CD14-positive monocyte (primary cell): ENCODE results near the gene PANX1. TPM values are rescaled to one million over a fixed set of nuclear protein-coding genes. Genes with fewer than 3 reads are reported as not detected.

Source experiments
- DNase-seq, 3 donors: peaks; one replicate each; pipeline ENCODE4 v3.0.0-alpha.2; 2011 to 2022
- H2AFZ ChIP-seq: 2 replicates; pipeline ENCODE4 v1.6.0; 2012; ENCODE audit warnings: mild to moderate bottlenecking, low read depth, low read length, inconsistent platforms; ENCODE audit not compliant: insufficient read depth, poor library complexity, severe bottlenecking
- H3K27ac ChIP-seq, 2 donors: 1 replicate in 1 of 2; 2 replicates in 1 of 2; pipeline ENCODE4 v1.5.1; 2012 to 2013; ENCODE audit warnings: low read length in 2 of 2, control low read depth in 1 of 2, inconsistent platforms in 1 of 2, low read depth in 1 of 2, mild to moderate bottlenecking in 1 of 2
- H3K27me3 ChIP-seq, 2 donors: one replicate each; pipeline versions ENCODE4 v1.6.0 to v1.6.1; 2011 to 2013; ENCODE audit warnings: low read length in 2 of 2; ENCODE audit not compliant: control insufficient read depth in 2 of 2, insufficient read depth in 2 of 2
- H3K36me3 ChIP-seq, 2 donors: replicated peaks in 1 of 2; 1 replicate in 1 of 2; 2 replicates in 1 of 2; pipeline versions ENCODE4 v1.5.1 to v1.6.1; 2012 to 2013; ENCODE audit warnings: low read length in 2 of 2, control low read depth in 1 of 2, inconsistent platforms in 1 of 2, mild to moderate bottlenecking in 1 of 2; ENCODE audit not compliant: insufficient read depth in 2 of 2, control insufficient read depth in 1 of 2
- H3K4me1 ChIP-seq, 2 donors: 1 replicate in 1 of 2; 2 replicates in 1 of 2; pipeline versions ENCODE4 v1.5.1 to v1.6.1; 2012 to 2013; ENCODE audit warnings: low read length in 2 of 2, control low read depth in 1 of 2, inconsistent platforms in 1 of 2, mild to moderate bottlenecking in 1 of 2, moderate library complexity in 1 of 2; ENCODE audit not compliant: insufficient read depth in 2 of 2, control insufficient read depth in 1 of 2
- H3K4me2 ChIP-seq: replicated peaks from 2 replicates; pipeline ENCODE3; 2012; ENCODE audit warnings: low read length, moderate library complexity, mild to moderate bottlenecking; ENCODE audit not compliant: poor library complexity, severe bottlenecking; ENCODE audit errors: extremely low read depth
- H3K4me3 ChIP-seq, 3 experiments: fragments of 200-600 bp in 1 of 3; sonication (generic) in 1 of 3; replicated peaks in 1 of 3; 1 replicate in 2 of 3; 2 replicates in 1 of 3; pipeline ENCODE4 v1.5.1; 2011 to 2013; ENCODE audit warnings: low read length in 3 of 3, mild to moderate bottlenecking in 3 of 3, control low read depth in 2 of 3, low read depth in 2 of 3, inconsistent platforms in 1 of 3, moderate library complexity in 1 of 3
- H3K79me2 ChIP-seq: 2 replicates; pipeline ENCODE4 v1.6.0; 2012; ENCODE audit warnings: mild to moderate bottlenecking, control low read depth, inconsistent platforms, low read length, moderate library complexity; ENCODE audit not compliant: insufficient read depth
- H3K9ac ChIP-seq: 2 replicates; pipeline ENCODE4 v1.6.0; 2017; ENCODE audit warnings: low read length, mild to moderate bottlenecking; ENCODE audit not compliant: insufficient read depth, poor library complexity, severe bottlenecking
- H3K9me3 ChIP-seq, 2 donors: replicated peaks in 1 of 2; 1 replicate in 1 of 2; 2 replicates in 1 of 2; pipeline versions ENCODE4 v1.5.1 to v1.6.1; 2012 to 2013; ENCODE audit warnings: low read length in 2 of 2, control low read depth in 1 of 2; ENCODE audit not compliant: control insufficient read depth in 1 of 2, insufficient read depth in 1 of 2
- H4K20me1 ChIP-seq: 2 replicates; pipeline ENCODE4 v1.6.0; 2012; ENCODE audit warnings: mild to moderate bottlenecking, low read length, control low read depth, moderate library complexity; ENCODE audit not compliant: insufficient read depth
- H3K27ac Mint-ChIP-seq, 7 donors: one replicate each; pipeline ENCODE4 v1.8.0; 2020; ENCODE audit warnings: mild to moderate bottlenecking in 7 of 7, mixed read lengths in 7 of 7, moderate library complexity in 6 of 7, inconsistent platforms in 2 of 7
- H3K27me3 Mint-ChIP-seq, 3 donors: one replicate each; pipeline ENCODE4 v1.8.0; 2021 to 2022; ENCODE audit warnings: low read depth in 3 of 3, mild to moderate bottlenecking in 3 of 3, mixed read lengths in 3 of 3, moderate library complexity in 3 of 3, inconsistent platforms in 1 of 3
- H3K36me3 Mint-ChIP-seq, 2 donors: one replicate each; pipeline ENCODE4 v1.8.0; 2020; ENCODE audit warnings: mixed read lengths in 2 of 2, inconsistent platforms in 1 of 2, mild to moderate bottlenecking in 1 of 2
- H3K4me1 Mint-ChIP-seq: one replicate; pipeline ENCODE4 v1.8.0; 2020; ENCODE audit warnings: mild to moderate bottlenecking, mixed read lengths
- H3K4me3 Mint-ChIP-seq, 2 donors: one replicate each; pipeline ENCODE4 v1.8.0; 2020; ENCODE audit warnings: mild to moderate bottlenecking in 2 of 2, mixed read lengths in 2 of 2, moderate library complexity in 1 of 2
- H3K9me3 Mint-ChIP-seq, 7 donors: one replicate each; pipeline ENCODE4 v1.8.0; 2020 to 2022; ENCODE audit warnings: mixed read lengths in 7 of 7, mild to moderate bottlenecking in 6 of 7, moderate library complexity in 6 of 7, inconsistent platforms in 2 of 7
- WGBS: methylation state at CpG from one replicate; pipeline ENCODE4 v1.1.5; 2013; ENCODE audit warnings: missing lambda C conversion rate; ENCODE audit not compliant: insufficient coverage; 5-methylcytosine and 5-hydroxymethylcytosine counted together
- intact Hi-C, 2 donors: fragments of 100-400 bp; cut with micrococcal nuclease; formaldehyde crosslinking; loops; one replicate each; pipeline versions ENCODE4 v1.15.0 to v1.15.1; 2023
- polyA plus RNA-seq, 3 donors: library from polyadenylated mRNA; depleted of rRNA in 1 of 3; unstranded in 2 of 3; stranded (reverse) in 1 of 3; fragments of 300-500 nt in 2 of 3; fragments of >200 nt in 1 of 3; fragmentation: Illumina TruSeq in 2 of 3; gene quantifications; 1 replicate in 2 of 3; 2 replicates in 1 of 3; pipeline ENCODE4 v1.2.3, GENCODE V29; 2012 to 2021
- TF ChIP-seq, protein P1 (sequence below): fragments of 200-600 bp; IDR thresholded peaks from one replicate; pipeline ENCODE4 v1.8.0; 2022; ENCODE audit warnings: antibody characterized with exemption, mild to moderate bottlenecking

The PANX1 gene
- polyA plus RNA-seq, 3 donors, result 6.9 to 15.7 (median 12.7) TPM

DNA sequence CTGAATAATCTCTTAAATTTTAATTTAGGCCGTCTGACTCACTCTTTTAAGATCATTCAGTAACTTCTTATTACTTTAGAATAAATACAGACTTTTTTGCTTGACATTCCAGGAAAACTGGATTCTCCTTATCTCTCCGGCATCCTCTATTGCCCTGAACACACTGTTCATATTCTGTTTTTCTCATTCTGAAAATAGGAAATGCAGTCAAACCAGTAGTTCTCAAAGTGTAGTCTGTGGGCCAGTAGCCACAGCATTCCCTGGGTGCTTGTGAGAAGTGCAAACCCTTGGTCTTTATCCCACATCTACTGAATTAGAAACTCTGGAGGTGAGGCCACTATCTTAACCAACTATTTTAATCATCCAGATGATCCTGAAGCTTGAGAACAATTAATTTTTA, 84.3 kb downstream of the PANX1 start:
- intact Hi-C loops, result no loop called here
- no CpG with 5 or more reads among the region's 2 CpGs for WGBS
- Histone ChIP-seq H3K27me3 (peaks cover 0 to under 1% of the 10 kb centered on the region in 2 donors), H3K4me2 (no peak overlapping the region), H4K20me1 (no peaks in the 10 kb centered on the region), H3K9ac (no peak overlapping the region), H3K36me3 (no peaks in the 10 kb centered on the region), H3K9me3 (peaks cover 0 to 4% of the 10 kb centered on the region in 2 donors), H3K4me1 (no peaks in the 10 kb centered on the region), H3K27ac (no peak overlapping the region), H2AFZ (no peak overlapping the region), H3K4me3 (no peak overlapping the region), H3K79me2 (no peaks in the 10 kb centered on the region)
- Mint-ChIP-seq H3K9me3 (peaks cover 0 to 9% (median 6%) of the 10 kb centered on the region in 7 donors), H3K27ac (no peak overlapping the region), H3K4me1 (no peaks in the 10 kb centered on the region), H3K36me3 (no peaks in the 10 kb centered on the region), H3K27me3 (peaks cover 0 to 4% (median 2%) of the 10 kb centered on the region in 3 donors), H3K4me3 (no peak overlapping the region)
- TF ChIP-seq, protein P1, sequence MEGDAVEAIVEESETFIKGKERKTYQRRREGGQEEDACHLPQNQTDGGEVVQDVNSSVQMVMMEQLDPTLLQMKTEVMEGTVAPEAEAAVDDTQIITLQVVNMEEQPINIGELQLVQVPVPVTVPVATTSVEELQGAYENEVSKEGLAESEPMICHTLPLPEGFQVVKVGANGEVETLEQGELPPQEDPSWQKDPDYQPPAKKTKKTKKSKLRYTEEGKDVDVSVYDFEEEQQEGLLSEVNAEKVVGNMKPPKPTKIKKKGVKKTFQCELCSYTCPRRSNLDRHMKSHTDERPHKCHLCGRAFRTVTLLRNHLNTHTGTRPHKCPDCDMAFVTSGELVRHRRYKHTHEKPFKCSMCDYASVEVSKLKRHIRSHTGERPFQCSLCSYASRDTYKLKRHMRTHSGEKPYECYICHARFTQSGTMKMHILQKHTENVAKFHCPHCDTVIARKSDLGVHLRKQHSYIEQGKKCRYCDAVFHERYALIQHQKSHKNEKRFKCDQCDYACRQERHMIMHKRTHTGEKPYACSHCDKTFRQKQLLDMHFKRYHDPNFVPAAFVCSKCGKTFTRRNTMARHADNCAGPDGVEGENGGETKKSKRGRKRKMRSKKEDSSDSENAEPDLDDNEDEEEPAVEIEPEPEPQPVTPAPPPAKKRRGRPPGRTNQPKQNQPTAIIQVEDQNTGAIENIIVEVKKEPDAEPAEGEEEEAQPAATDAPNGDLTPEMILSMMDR, result no peak
- no peak for DNase-seq

DNA sequence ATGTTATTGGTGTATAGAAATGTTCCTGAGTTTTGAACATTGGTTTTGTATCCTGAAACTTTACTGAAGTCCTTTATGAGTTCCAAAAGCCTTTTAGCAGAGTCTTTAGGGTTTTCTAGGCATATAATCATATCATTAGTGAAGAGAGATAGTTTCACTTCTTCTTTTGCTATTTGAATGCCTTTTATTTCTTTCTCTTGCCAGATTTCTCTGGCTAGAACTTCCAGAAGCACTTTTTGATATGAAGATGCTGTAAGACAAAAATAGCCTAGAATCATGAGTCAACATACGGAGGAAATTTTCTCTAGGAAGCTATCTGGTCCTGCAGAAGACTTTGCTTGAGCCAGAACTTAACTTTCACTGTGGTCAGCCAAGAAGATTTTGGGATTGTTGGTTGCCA, 89.1 kb downstream of the PANX1 start:
- Histone ChIP-seq H3K4me3 (no peak overlapping the region), H3K4me2 (no peak overlapping the region), H3K27me3 (no peaks in the 10 kb centered on the region), H3K36me3 (no peaks in the 10 kb centered on the region), H3K9me3 (peaks cover 33 to 34% of the 10 kb centered on the region in 2 donors), H3K79me2 (no peaks in the 10 kb centered on the region), H3K9ac (no peak overlapping the region), H2AFZ (no peak overlapping the region), H3K4me1 (no peaks in the 10 kb centered on the region), H3K27ac (no peak overlapping the region), H4K20me1 (no peaks in the 10 kb centered on the region)
- Mint-ChIP-seq H3K9me3 (peaks cover 19 to 36% (median 28%) of the 10 kb centered on the region in 7 donors), H3K4me3 (no peak overlapping the region), H3K27ac (no peak overlapping the region), H3K36me3 (no peaks in the 10 kb centered on the region), H3K27me3 (peaks cover 0 to 5% (median 2%) of the 10 kb centered on the region in 3 donors), H3K4me1 (no peaks in the 10 kb centered on the region)
- DNase-seq, result no peak
- WGBS, result no CpG with 5 or more reads among the region's 1 CpG
- TF ChIP-seq, protein P1, result no peak
- intact Hi-C loops, result no loop called here
